Endodermal cell (in vitro differentiated cells): ENCODE measurements around the gene CEP44. TPM values are rescaled to one million over a fixed set of nuclear protein-coding genes. Genes with fewer than 3 reads are reported as not detected.
"Not testable (repeated sequence)": the region's sequence is repeated elsewhere in the genome, so short reads cannot be mapped to it uniquely, and the experiment has no call there.

Experiments used
- DNase-seq: peaks from one replicate; pipeline ENCODE4 v3.0.0-alpha.2; 2017
- H3K27ac ChIP-seq: 2 replicates; pipeline ENCODE4 v1.5.1; 2013; ENCODE audit warnings: mild to moderate bottlenecking, low read depth, low read length, moderate library complexity
- H3K27me3 ChIP-seq: 2 replicates; pipeline ENCODE4 v1.6.1; 2013; ENCODE audit warnings: mild to moderate bottlenecking, low read length, moderate library complexity; ENCODE audit not compliant: insufficient read depth, control insufficient read depth, poor library complexity, severe bottlenecking
- H3K36me3 ChIP-seq: 2 replicates; pipeline ENCODE4 v1.7.0; 2013; ENCODE audit warnings: mild to moderate bottlenecking, low read length, moderate library complexity; ENCODE audit not compliant: control insufficient read depth, insufficient read depth
- H3K4me1 ChIP-seq: one replicate; pipeline ENCODE4 v1.7.0; 2013; ENCODE audit warnings: low read length; ENCODE audit not compliant: control insufficient read depth, insufficient read depth
- H3K4me3 ChIP-seq: 2 replicates; pipeline ENCODE4 v1.5.1; 2013; ENCODE audit warnings: mild to moderate bottlenecking, low read length, moderate library complexity
- H3K9ac ChIP-seq: 2 replicates; pipeline ENCODE4 v1.6.1; 2013; ENCODE audit warnings: mild to moderate bottlenecking, low read length, moderate library complexity; ENCODE audit not compliant: poor library complexity, severe bottlenecking; ENCODE audit errors: extremely low read depth
- H3K9me3 ChIP-seq: 2 replicates; pipeline ENCODE4 v1.6.1; 2013; ENCODE audit warnings: mild to moderate bottlenecking, low read length, moderate library complexity; ENCODE audit not compliant: control insufficient read depth
- H3K27ac Mint-ChIP-seq: 2 replicates; pipeline ENCODE4 v1.8.0; 2020; ENCODE audit warnings: mixed read lengths
- H3K27me3 Mint-ChIP-seq: 2 replicates; pipeline ENCODE4 v1.8.0; 2021; ENCODE audit warnings: mild to moderate bottlenecking, mixed read lengths; ENCODE audit not compliant: insufficient read depth
- H3K36me3 Mint-ChIP-seq: 2 replicates; pipeline ENCODE4 v1.8.0; 2020; ENCODE audit warnings: low read depth, mixed read lengths
- H3K4me1 Mint-ChIP-seq: 2 replicates; pipeline ENCODE4 v1.8.0; 2020; ENCODE audit warnings: mixed read lengths
- H3K4me3 Mint-ChIP-seq: 2 replicates; pipeline ENCODE4 v1.8.0; 2020; ENCODE audit warnings: mild to moderate bottlenecking, moderate library complexity, mixed read lengths
- H3K9me3 Mint-ChIP-seq: 2 replicates; pipeline ENCODE4 v1.8.0; 2020; ENCODE audit warnings: mild to moderate bottlenecking, mixed read lengths
- WGBS, 2 experiments: methylation state at CpG; one replicate each; pipeline versions ENCODE4 v1.1.5 to v1.1.7; 2013; ENCODE audit warnings: missing lambda C conversion rate in 2 of 2, mixed read lengths in 1 of 2; ENCODE audit not compliant: insufficient coverage in 1 of 2, insufficient read length in 1 of 2; 5-methylcytosine and 5-hydroxymethylcytosine counted together
- total RNA-seq, 2 donors: library from RNA; stranded (reverse); fragmentation: NEBNext Ultra II Directional in 1 of 2; extraction: Animal tissue kit (Norgen Biotek cat#: 25700) in 1 of 2; gene quantifications; 2 replicates in 1 of 2; 3 replicates in 1 of 2; pipeline ENCODE4 v1.2.1, GENCODE V29; 2021
- TF ChIP-seq, protein P1 (sequence below): fragments of 200-600 bp; sonication (generic); conservative IDR thresholded peaks from 2 replicates; pipeline ENCODE4 v1.5.0; 2021; ENCODE audit warnings: antibody characterized with exemption, mild to moderate bottlenecking

CEP44 gene
- total RNA-seq, 2 donors from 2014 or later: 21.5 to 24.9 TPM

DNA sequence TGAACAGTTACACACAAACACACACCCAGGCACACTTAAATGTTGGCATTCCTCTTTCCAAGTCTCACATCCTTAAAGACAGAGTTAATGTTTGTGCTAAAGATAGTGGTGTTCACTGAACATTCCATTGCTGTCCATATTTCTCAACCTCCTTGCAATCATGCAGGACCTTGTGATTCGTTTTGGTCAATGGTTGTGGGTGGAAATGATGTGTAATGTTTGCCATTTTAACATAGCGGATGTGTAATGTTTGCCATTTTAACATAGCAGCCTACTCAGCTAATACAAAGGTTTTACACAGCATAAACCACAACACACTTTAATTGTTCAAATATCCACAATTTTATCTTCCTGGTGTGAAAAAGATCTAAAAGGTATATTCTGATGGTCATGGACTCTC lies 93.9 kb downstream of the CEP44 start:
- TF ChIP-seq, protein P1, sequence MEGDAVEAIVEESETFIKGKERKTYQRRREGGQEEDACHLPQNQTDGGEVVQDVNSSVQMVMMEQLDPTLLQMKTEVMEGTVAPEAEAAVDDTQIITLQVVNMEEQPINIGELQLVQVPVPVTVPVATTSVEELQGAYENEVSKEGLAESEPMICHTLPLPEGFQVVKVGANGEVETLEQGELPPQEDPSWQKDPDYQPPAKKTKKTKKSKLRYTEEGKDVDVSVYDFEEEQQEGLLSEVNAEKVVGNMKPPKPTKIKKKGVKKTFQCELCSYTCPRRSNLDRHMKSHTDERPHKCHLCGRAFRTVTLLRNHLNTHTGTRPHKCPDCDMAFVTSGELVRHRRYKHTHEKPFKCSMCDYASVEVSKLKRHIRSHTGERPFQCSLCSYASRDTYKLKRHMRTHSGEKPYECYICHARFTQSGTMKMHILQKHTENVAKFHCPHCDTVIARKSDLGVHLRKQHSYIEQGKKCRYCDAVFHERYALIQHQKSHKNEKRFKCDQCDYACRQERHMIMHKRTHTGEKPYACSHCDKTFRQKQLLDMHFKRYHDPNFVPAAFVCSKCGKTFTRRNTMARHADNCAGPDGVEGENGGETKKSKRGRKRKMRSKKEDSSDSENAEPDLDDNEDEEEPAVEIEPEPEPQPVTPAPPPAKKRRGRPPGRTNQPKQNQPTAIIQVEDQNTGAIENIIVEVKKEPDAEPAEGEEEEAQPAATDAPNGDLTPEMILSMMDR: no peak
- Histone ChIP-seq H3K36me3 (no peaks in the 10 kb centered on the region), H3K27ac (no peak overlapping the region), H3K4me3 (no peak overlapping the region), H3K4me1 (no peaks in the 10 kb centered on the region), H3K27me3 (no peaks in the 10 kb centered on the region), H3K9me3 (no peaks in the 10 kb centered on the region), H3K9ac (no peak overlapping the region)
- Mint-ChIP-seq H3K36me3 (no peaks in the 10 kb centered on the region), H3K4me3 (no peak overlapping the region), H3K27me3 (no peaks in the 10 kb centered on the region), H3K4me1 (peaks cover 24% of the 10 kb centered on the region), H3K9me3 (peaks cover 13% of the 10 kb centered on the region), H3K27ac (no peak overlapping the region)
- no peak for DNase-seq
- 94% methylated on average over 2 of the region's 2 CpGs; no CpG with 5 or more reads in 1 of the 2 experiments for WGBS, 2 experiments

DNA sequence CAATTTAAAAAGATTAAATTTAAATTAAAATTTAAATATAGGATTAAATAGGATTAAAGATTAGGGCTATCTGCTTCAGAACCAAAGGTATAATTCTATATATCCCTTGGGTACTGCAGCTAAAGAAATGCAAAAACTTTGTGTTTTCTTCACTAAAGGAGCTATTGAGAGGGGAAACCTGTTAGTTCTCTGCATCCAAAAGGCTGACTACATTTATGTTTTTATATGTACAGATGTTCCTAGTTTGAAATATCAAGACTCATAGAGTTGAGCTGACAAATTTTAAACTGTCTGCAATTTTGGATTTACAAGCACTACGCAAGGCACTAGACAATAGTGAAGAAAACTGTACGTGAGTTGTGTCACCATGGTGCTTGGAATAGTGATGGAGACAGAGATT lies 95.2 kb downstream of the CEP44 start:
- H3K4me3 ChIP-seq: no peak overlapping the region
- WGBS, 2 experiments: 94 to 96% methylated on average over 2 of the region's 2 CpGs
- H3K36me3 Mint-ChIP-seq: no peaks in the 10 kb centered on the region
- no peak overlapping the region for H3K27ac Mint-ChIP-seq
- H3K4me1 Mint-ChIP-seq: peaks cover 37% of the 10 kb centered on the region
- H3K9me3 ChIP-seq: no peaks in the 10 kb centered on the region
- no peak overlapping the region for H3K4me3 Mint-ChIP-seq
- no peak for DNase-seq
- no peaks in the 10 kb centered on the region for H3K27me3 ChIP-seq
- no peaks in the 10 kb centered on the region for H3K4me1 ChIP-seq
- no peaks in the 10 kb centered on the region for H3K36me3 ChIP-seq
- TF ChIP-seq, protein P1: no peak
- H3K27ac ChIP-seq: no peak overlapping the region
- no peaks in the 10 kb centered on the region for H3K27me3 Mint-ChIP-seq
- no peak overlapping the region for H3K9ac ChIP-seq
- H3K9me3 Mint-ChIP-seq: peaks cover 9% of the 10 kb centered on the region

DNA sequence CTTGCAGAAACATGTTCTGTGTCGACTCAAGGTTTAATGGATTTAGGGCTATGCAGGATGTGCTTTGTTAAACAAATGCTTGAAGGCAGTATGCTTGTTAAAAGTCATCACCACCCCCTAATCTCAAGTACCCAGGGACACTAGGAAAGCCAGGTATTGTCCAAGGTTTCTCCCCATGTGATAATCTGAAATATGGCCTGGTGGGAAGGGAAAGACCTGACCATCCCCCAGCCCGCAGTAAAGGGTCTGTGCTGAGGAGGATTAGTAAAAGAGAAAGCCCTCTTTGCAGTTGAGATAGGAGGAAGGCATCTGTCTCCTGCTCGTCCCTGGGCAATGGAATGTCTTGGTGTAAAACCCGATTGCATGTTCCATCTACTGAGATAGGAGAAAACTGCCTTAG lies 96.5 kb downstream of the CEP44 start:
- H3K9me3 Mint-ChIP-seq: not testable (repeated sequence)

More for the DNA sequence above, 96.5 kb downstream of the CEP44 start:
- peak overlapping the region; percentile 53 for H3K4me3 ChIP-seq
- not testable (repeated sequence) for H3K9me3 ChIP-seq, H3K36me3 ChIP-seq, H3K9ac ChIP-seq, H3K36me3 Mint-ChIP-seq, H3K27me3 Mint-ChIP-seq, H3K27me3 ChIP-seq, H3K4me3 Mint-ChIP-seq, H3K4me1 ChIP-seq, H3K27ac ChIP-seq
- peak; percentile 63 for DNase-seq
- Mint-ChIP-seq H3K4me1 (peaks cover 38% of the 10 kb centered on the region), H3K27ac (peak overlapping the region; percentile 83)
- 30 to 57% methylated on average over 1 to 4 of the region's 4 CpGs for WGBS, 2 experiments
